ENCODE data around the gene BCL6B. TPM values are rescaled to one million over a fixed set of nuclear protein-coding genes. Genes with fewer than 3 reads are reported as not detected.

The BCL6B gene
- total RNA-seq, 1 experiment from 2014 or later = not detected

- Mint-ChIP-seq H3K9me3 (ENCODE audit: low read depth, unreplicated experiment) (no peaks in the 10 kb centered on the region), H3K4me3 (ENCODE audit: low read depth, unreplicated experiment) (no peak overlapping the region), H3K4me1 (ENCODE audit: low read depth, unreplicated experiment) (no peaks in the 10 kb centered on the region), H3K36me3 (ENCODE audit: insufficient read depth, unreplicated experiment) (peaks cover 17% of the 10 kb centered on the region), H3K27me3 (ENCODE audit: unreplicated experiment) (no peaks in the 10 kb centered on the region), H3K27ac (ENCODE audit: unreplicated experiment) (no peak overlapping the region)
- no TSS peak for BruUV-seq (replicated peaks)
- no peak for DNase-seq
- CTCF ChIA-PET = no interaction called here
- TF ChIP-seq CTCF (IDR thresholded peaks at IDR 0.05; ENCODE audit: unreplicated experiment) = no peak
- intact Hi-C loops (cut with micrococcal nuclease; ENCODE audit: unreplicated experiment) = loop anchor here (1.0 to 5.0 kb wide), 2 partner anchors 92 to 338 kb away; no protein-coding TSS in a partner anchor
Observed at GRCh38 chr17:7005716-7006115, 17.1 kb upstream of the BCL6B start.

DNA sequence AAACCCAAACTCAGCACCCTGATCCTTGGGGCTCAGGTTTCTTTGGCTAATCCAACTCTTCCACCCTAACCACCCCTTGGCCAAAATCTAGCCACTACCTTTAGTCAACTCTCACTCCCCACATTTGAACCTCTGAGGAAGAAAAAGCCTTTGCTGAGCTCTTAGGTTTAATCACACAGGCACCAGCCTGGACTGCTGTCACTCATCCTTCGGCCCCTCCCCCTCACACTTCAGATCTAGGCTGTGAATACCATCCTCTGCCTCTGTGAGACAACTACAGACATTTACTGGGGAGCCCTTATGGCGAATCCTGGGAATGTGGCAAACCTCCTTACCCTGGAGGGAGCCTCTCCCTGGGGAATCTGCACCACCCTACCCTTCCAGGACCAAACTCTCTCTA, 15.7 kb upstream of the BCL6B start:
- Mint-ChIP-seq H3K4me1 (ENCODE audit: low read depth, unreplicated experiment) (no peaks in the 10 kb centered on the region), H3K9me3 (ENCODE audit: low read depth, unreplicated experiment) (no peaks in the 10 kb centered on the region), H3K4me3 (ENCODE audit: low read depth, unreplicated experiment) (no peak overlapping the region), H3K27me3 (ENCODE audit: unreplicated experiment) (no peaks in the 10 kb centered on the region), H3K27ac (ENCODE audit: unreplicated experiment) (no peak overlapping the region), H3K36me3 (ENCODE audit: insufficient read depth, unreplicated experiment) (peaks cover 23% of the 10 kb centered on the region)
- CTCF ChIA-PET = interaction anchor here (1.9 kb wide), 1 partner anchor 96 kb away, joined by 4 read pairs; no protein-coding TSS in a partner anchor
- BruUV-seq (replicated peaks) = no TSS peak
- TF ChIP-seq CTCF (IDR thresholded peaks at IDR 0.05; ENCODE audit: unreplicated experiment) = no peak
- intact Hi-C loops (cut with micrococcal nuclease; ENCODE audit: unreplicated experiment) = loop anchor here (5.0 kb wide), 1 partner anchor 340 kb away; no protein-coding TSS in a partner anchor
- no peak for DNase-seq

GRCh38 chr17:7010523-7010922, 12.3 kb upstream of the BCL6B start:
- no peaks in the 10 kb centered on the region for H3K4me1 Mint-ChIP-seq (ENCODE audit: low read depth, unreplicated experiment)
- no TSS peak for BruUV-seq (replicated peaks)
- TF ChIP-seq CTCF (IDR thresholded peaks at IDR 0.05; ENCODE audit: unreplicated experiment) = no peak
- CTCF ChIA-PET = no interaction called here
- peaks cover 54% of the 10 kb centered on the region for H3K36me3 Mint-ChIP-seq (ENCODE audit: insufficient read depth, unreplicated experiment)
- intact Hi-C loops (cut with micrococcal nuclease; ENCODE audit: unreplicated experiment) = no loop called here
- no peak for DNase-seq
- H3K4me3 Mint-ChIP-seq (ENCODE audit: low read depth, unreplicated experiment) = no peak overlapping the region
- H3K9me3 Mint-ChIP-seq (ENCODE audit: low read depth, unreplicated experiment) = no peaks in the 10 kb centered on the region
- H3K27me3 Mint-ChIP-seq (ENCODE audit: unreplicated experiment) = no peaks in the 10 kb centered on the region
- no peak overlapping the region for H3K27ac Mint-ChIP-seq (ENCODE audit: unreplicated experiment)

- no peaks in the 10 kb centered on the region for H3K27me3 Mint-ChIP-seq (ENCODE audit: unreplicated experiment)
- no peaks in the 10 kb centered on the region for H3K9me3 Mint-ChIP-seq (ENCODE audit: low read depth, unreplicated experiment)
- intact Hi-C loops (cut with micrococcal nuclease; ENCODE audit: unreplicated experiment) = no loop called here
- CTCF ChIA-PET = no interaction called here
- no TSS peak for BruUV-seq (replicated peaks)
- peak overlapping the region; percentile 96 for H3K27ac Mint-ChIP-seq (ENCODE audit: unreplicated experiment)
- peaks cover 53% of the 10 kb centered on the region for H3K36me3 Mint-ChIP-seq (ENCODE audit: insufficient read depth, unreplicated experiment)
- H3K4me3 Mint-ChIP-seq (ENCODE audit: low read depth, unreplicated experiment) = peak overlapping the region; percentile 89
- no peak for TF ChIP-seq CTCF (IDR thresholded peaks at IDR 0.05; ENCODE audit: unreplicated experiment)
- DNase-seq = no peak
- H3K4me1 Mint-ChIP-seq (ENCODE audit: low read depth, unreplicated experiment) = no peaks in the 10 kb centered on the region
Observed at GRCh38 chr17:7011415-7011814, 11.4 kb upstream of the BCL6B start.
